HFF-Myc (cell line): ENCODE data around the gene ZNF106.

ENCODE experiments used
- DNase-seq: peaks from one replicate; pipeline ENCODE4 v3.0.0-alpha.2; 2011; ENCODE audit warnings: low read depth; ENCODE audit errors: extremely low read depth
- H3K4me3 ChIP-seq: replicated peaks from 2 replicates; pipeline ENCODE4 v1.5.1; 2011; ENCODE audit warnings: low read depth, mild to moderate bottlenecking, control low read depth, low read length
- CTCF ChIP-seq: IDR thresholded peaks from 2 replicates; pipeline ENCODE4 v1.5.1; 2012; ENCODE audit warnings: mild to moderate bottlenecking, low read depth, low read length, control low read depth; ENCODE audit errors: missing control alignments

Gene ZNF106

GRCh38 chr15:42385980-42386700 is 104.8 kb downstream of the ZNF106 start:
- DNase-seq, result no peak
- H3K4me3 ChIP-seq, result no peak overlapping the region
- no peak for TF ChIP-seq CTCF

DNA sequence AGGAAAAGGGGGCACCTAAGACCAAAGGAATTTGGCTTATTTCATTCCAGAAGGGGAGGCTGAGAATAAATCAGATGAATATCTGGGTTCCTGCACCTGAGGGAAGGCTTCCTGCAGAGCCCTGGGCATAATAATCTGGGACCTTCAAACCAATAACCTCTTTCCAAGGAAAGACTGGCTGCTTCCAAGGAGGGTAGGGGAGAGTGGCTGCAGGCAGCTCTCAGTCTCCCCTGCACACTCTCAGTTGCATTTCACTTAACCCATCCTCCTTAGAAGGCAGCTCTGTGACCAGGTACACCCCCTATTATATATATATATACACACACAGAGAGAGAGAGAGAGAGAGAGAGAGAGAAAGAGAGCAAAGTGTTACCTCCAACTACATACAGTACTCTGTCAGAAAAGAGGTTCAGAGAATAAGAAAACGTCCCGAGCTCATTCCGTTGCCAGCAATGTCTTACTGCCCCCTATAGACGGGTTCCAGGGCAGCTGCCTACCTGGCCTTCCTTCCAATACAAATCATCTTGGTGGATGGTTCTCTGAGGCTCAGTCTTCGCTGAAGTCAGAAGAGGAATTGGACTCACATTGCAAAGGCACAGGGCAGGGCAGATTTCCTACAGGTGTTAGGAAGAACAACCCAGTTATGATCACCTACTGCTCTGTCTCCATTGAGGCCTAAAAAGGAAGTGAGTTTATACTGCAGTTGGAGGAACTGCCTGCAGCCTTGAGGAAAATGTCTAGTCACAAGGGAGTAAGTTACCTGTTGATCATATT is 105.5 kb downstream of the ZNF106 start:
- DNase-seq, result no peak
- no peak overlapping the region for H3K4me3 ChIP-seq
- peak; percentile 87 for TF ChIP-seq CTCF

- no peak for TF ChIP-seq CTCF
- DNase-seq, result no peak
- no peak overlapping the region for H3K4me3 ChIP-seq
These were observed 106.3 kb downstream of the ZNF106 start for GRCh38 chr15:42384597-42384996.

GRCh38 chr15:42378011-42378410 is 112.9 kb downstream of the ZNF106 start:
- H3K4me3 ChIP-seq, result no peak overlapping the region
- no peak for TF ChIP-seq CTCF
- DNase-seq, result no peak

DNA sequence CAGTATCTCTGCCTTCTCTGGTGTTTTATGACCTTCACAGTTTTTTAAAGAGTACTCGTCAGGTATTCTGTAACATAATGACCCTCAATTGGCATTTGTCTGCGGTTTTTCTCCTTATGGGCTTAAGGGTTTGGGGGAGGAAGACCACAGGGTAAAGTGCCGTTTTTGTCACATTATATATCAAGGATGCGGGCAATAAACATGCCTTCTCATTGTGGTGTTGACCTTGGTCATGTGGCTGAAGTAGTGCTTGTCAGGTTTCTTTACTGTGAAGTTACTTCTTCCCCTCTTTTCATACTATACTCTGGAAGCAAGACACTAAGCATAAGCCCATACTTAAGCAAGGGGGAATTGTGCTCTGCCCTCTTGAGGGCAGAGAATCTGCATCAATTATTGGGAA is 115.0 kb downstream of the ZNF106 start:
- TF ChIP-seq CTCF, result no peak
- H3K4me3 ChIP-seq, result no peak overlapping the region
- DNase-seq, result no peak

DNA sequence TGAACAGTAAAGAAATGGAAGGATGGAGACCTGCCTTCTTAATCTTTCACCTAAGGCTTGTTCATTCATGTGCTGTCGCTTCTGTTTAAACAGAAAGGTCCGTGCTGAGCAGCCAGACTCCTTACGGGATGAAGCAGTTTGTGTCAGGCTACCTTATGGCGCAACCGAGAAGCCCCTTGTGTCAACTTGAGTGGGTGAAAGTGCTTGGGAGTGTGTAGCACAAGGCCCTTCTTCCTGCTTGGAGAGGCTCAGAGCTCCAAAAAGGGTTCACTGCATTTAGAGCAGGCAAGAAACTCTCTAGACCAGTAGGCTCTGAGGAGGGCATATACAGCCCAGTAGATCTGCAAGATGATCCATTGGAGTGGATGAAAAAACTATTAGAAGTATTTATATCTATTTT is 115.7 kb downstream of the ZNF106 start:
- TF ChIP-seq CTCF, result no peak
- no peak for DNase-seq
- H3K4me3 ChIP-seq, result no peak overlapping the region
